H1 (cell line): Measurements from ENCODE around the gene TACC2. TPM values are rescaled to one million over a fixed set of nuclear protein-coding genes. Genes with fewer than 3 reads are reported as not detected.

Experiments used
- CTCF ChIA-PET: fragments of 300-600 bp; sonication (Branson Sonifier 250); formaldehyde crosslinking; loops from one replicate; lab custom pipeline; 2021; ENCODE audit not compliant: partially characterized antibody; lab: Charles Lee
- POLR2A ChIA-PET: fragments of 300-600 bp; sonication (Branson Sonifier 250); formaldehyde crosslinking; loops from one replicate; lab custom pipeline; 2021; ENCODE audit warnings: inconsistent platforms; ENCODE audit not compliant: partially characterized antibody; lab: Charles Lee
- DNase-seq, 2 experiments: peaks; one replicate each; pipeline versions ENCODE4 v3.0.0 to v3.0.0-alpha.2; 2010 to 2022; ENCODE audit warnings: low spot score in 2 of 2, low read depth in 1 of 2, mixed read lengths in 1 of 2
- FAIRE-seq: peaks from 2 replicates; lab custom pipeline; 2011; peaks lifted over from hg19 to GRCh38; lab: Jason Lieb, UNC
- H2AFZ ChIP-seq: 2 replicates; pipeline ENCODE4 v1.8.1; 2012; ENCODE audit warnings: low read length, inconsistent platforms
- H2AK5ac ChIP-seq: 2 replicates; pipeline ENCODE4 v1.6.1; 2013; ENCODE audit warnings: low read depth, low read length
- H2BK120ac ChIP-seq: replicated peaks from 2 replicates; pipeline ENCODE3; 2013; ENCODE audit warnings: low read depth, low read length, inconsistent platforms
- H2BK12ac ChIP-seq: 2 replicates; pipeline ENCODE4 v1.6.1; 2013; ENCODE audit warnings: low read depth, low read length
- H2BK15ac ChIP-seq: 2 replicates; pipeline ENCODE4 v1.6.1; 2013; ENCODE audit warnings: low read length
- H2BK20ac ChIP-seq: 2 replicates; pipeline ENCODE4 v1.6.1; 2013; ENCODE audit warnings: low read length
- H2BK5ac ChIP-seq: 2 replicates; pipeline ENCODE4 v1.6.1; 2013; ENCODE audit warnings: low read depth, low read length
- H3K14ac ChIP-seq: 2 replicates; pipeline ENCODE4 v1.6.1; 2013; ENCODE audit warnings: inconsistent platforms; ENCODE audit not compliant: insufficient read length
- H3K18ac ChIP-seq: 2 replicates; pipeline ENCODE4 v1.6.1; 2013; ENCODE audit warnings: low read length; ENCODE audit errors: extremely low read depth
- H3K23ac ChIP-seq: 2 replicates; pipeline ENCODE4 v1.6.1; 2013; ENCODE audit warnings: inconsistent platforms; ENCODE audit not compliant: insufficient read length
- H3K23me2 ChIP-seq: 2 replicates; pipeline ENCODE4 v1.6.1; 2013; ENCODE audit warnings: low read depth, low read length
- H3K27ac ChIP-seq: 2 replicates; pipeline ENCODE4 v1.6.1; 2011; ENCODE audit warnings: low read depth, low read length, inconsistent platforms
- H3K27me3 ChIP-seq, 4 experiments: replicated peaks in 1 of 4; 1 replicate in 1 of 4; 2 replicates in 3 of 4; pipeline versions ENCODE4 v1.6.1 to v1.8.1; 2011 to 2013; ENCODE audit warnings: low read length in 3 of 4, mild to moderate bottlenecking in 3 of 4, inconsistent platforms in 2 of 4, mixed read lengths in 2 of 4, moderate library complexity in 1 of 4; ENCODE audit not compliant: control insufficient read depth in 3 of 4, insufficient read depth in 3 of 4; ENCODE audit errors: extremely low read depth in 1 of 4
- H3K36me3 ChIP-seq, 4 experiments: 2 replicates each; pipeline versions ENCODE4 v1.6.1 to v1.8.1; 2011 to 2013; ENCODE audit warnings: mild to moderate bottlenecking in 4 of 4, low read length in 3 of 4, moderate library complexity in 2 of 4, control low read depth in 1 of 4, inconsistent platforms in 1 of 4; ENCODE audit not compliant: insufficient read depth in 4 of 4, control insufficient read depth in 2 of 4
- H3K4ac ChIP-seq: replicated peaks from 2 replicates; pipeline ENCODE3; 2013; ENCODE audit warnings: low read length, low read depth, mixed read lengths, inconsistent platforms; ENCODE audit not compliant: insufficient read length
- H3K4me1 ChIP-seq, 4 experiments: replicated peaks in 1 of 4; 1 replicate in 1 of 4; 2 replicates in 3 of 4; pipeline versions ENCODE4 v1.6.1 to v1.8.1; 2011 to 2013; ENCODE audit warnings: low read length in 3 of 4, inconsistent platforms in 2 of 4, mixed read lengths in 1 of 4; ENCODE audit not compliant: insufficient read depth in 4 of 4, control insufficient read depth in 3 of 4
- H3K4me2 ChIP-seq, 2 experiments: 2 replicates each; pipeline versions ENCODE4 v1.6.1 to v1.8.1; 2011 to 2013; ENCODE audit warnings: low read depth in 2 of 2, low read length in 2 of 2, control low read depth in 1 of 2, inconsistent platforms in 1 of 2, mild to moderate bottlenecking in 1 of 2; ENCODE audit not compliant: insufficient read depth in 1 of 2
- H3K4me3 ChIP-seq, 4 experiments: fragments of 200-600, 300-600 bp in 1 of 4; sonication (generic), shearing (Covaris generic), sonication (Bioruptor Twin) in 1 of 4; 2 replicates each; pipeline versions ENCODE4 v1.5.1 to v1.8.1; 2011 to 2016; ENCODE audit warnings: low read length in 4 of 4, low read depth in 3 of 4, control low read depth in 2 of 4, inconsistent platforms in 2 of 4, mild to moderate bottlenecking in 2 of 4, mixed read lengths in 1 of 4, moderate library complexity in 1 of 4; ENCODE audit not compliant: insufficient read depth in 2 of 4; ENCODE audit errors: extremely low read depth in 1 of 4
- H3K56ac ChIP-seq: replicated peaks from 2 replicates; pipeline ENCODE3; 2013; ENCODE audit warnings: low read depth, mild to moderate bottlenecking, mixed read lengths, low read length, inconsistent platforms; ENCODE audit not compliant: insufficient read length
- H3K79me1 ChIP-seq: 2 replicates; pipeline ENCODE4 v1.6.1; 2013; ENCODE audit warnings: low read depth, low read length, control low read depth
- H3K79me2 ChIP-seq, 2 experiments: 2 replicates each; pipeline versions ENCODE4 v1.6.1 to v1.8.1; 2012 to 2013; ENCODE audit warnings: low read length in 2 of 2, mild to moderate bottlenecking in 2 of 2, inconsistent platforms in 1 of 2; ENCODE audit not compliant: insufficient read depth in 2 of 2, control insufficient read depth in 1 of 2
- H3K9ac ChIP-seq, 4 experiments: replicated peaks in 1 of 4; 1 replicate in 1 of 4; 2 replicates in 3 of 4; pipeline versions ENCODE4 v1.6.1 to v1.8.1; 2011 to 2013; ENCODE audit warnings: low read depth in 3 of 4, low read length in 3 of 4, control low read depth in 2 of 4, mild to moderate bottlenecking in 2 of 4, moderate library complexity in 2 of 4, inconsistent platforms in 1 of 4; ENCODE audit errors: extremely low read depth in 1 of 4
- H3K9me3 ChIP-seq, 2 experiments: 2 replicates each; pipeline versions ENCODE4 v1.6.1 to v1.8.1; 2012 to 2013; ENCODE audit warnings: mild to moderate bottlenecking in 2 of 2, moderate library complexity in 2 of 2, control low read depth in 1 of 2, inconsistent platforms in 1 of 2, low read depth in 1 of 2, low read length in 1 of 2, mixed read lengths in 1 of 2; ENCODE audit not compliant: insufficient read depth in 2 of 2
- H4K20me1 ChIP-seq, 2 experiments: replicated peaks in 1 of 2; 2 replicates each; pipeline versions ENCODE3 to v1.8.1; 2011 to 2013; ENCODE audit warnings: inconsistent platforms in 2 of 2, low read length in 2 of 2, mild to moderate bottlenecking in 1 of 2; ENCODE audit not compliant: insufficient read depth in 2 of 2, control insufficient read depth in 1 of 2
- H4K5ac ChIP-seq: 2 replicates; pipeline ENCODE4 v1.6.1; 2013; ENCODE audit warnings: low read length, low read depth, mixed read lengths, inconsistent platforms; ENCODE audit not compliant: insufficient read length
- H4K8ac ChIP-seq: 2 replicates; pipeline ENCODE4 v1.8.0; 2013; ENCODE audit warnings: mild to moderate bottlenecking, moderate library complexity, low read length, inconsistent platforms; ENCODE audit not compliant: insufficient read depth; ENCODE audit errors: extremely low read depth
- H4K91ac ChIP-seq: replicated peaks from 2 replicates; pipeline ENCODE3; 2013; ENCODE audit warnings: low read length, mixed read lengths, inconsistent platforms; ENCODE audit not compliant: insufficient read length
- BRCA1 ChIP-seq: IDR thresholded peaks from 2 replicates; pipeline ENCODE4 v1.6.1; 2012; ENCODE audit warnings: low read depth, low read length, improper control_type of control experiment
- CTCF ChIP-seq, 3 experiments: IDR thresholded peaks; 1 replicate in 2 of 3; 2 replicates in 1 of 3; pipeline versions ENCODE4 v1.5.1 to v1.6.1; 2011; ENCODE audit warnings: low read length in 3 of 3, mild to moderate bottlenecking in 3 of 3, inconsistent platforms in 2 of 3, low read depth in 1 of 3, moderate library complexity in 1 of 3; ENCODE audit not compliant: insufficient read depth in 1 of 3; ENCODE audit errors: control extremely low read depth in 1 of 3
- EP300 ChIP-seq, 2 experiments: IDR thresholded peaks; 1 replicate in 1 of 2; 2 replicates in 1 of 2; pipeline ENCODE4 v1.6.1; 2011 to 2012; ENCODE audit warnings: low read depth in 2 of 2, low read length in 2 of 2, mild to moderate bottlenecking in 2 of 2, borderline replicate concordance in 1 of 2, inconsistent platforms in 1 of 2, moderate library complexity in 1 of 2
- EZH2 ChIP-seq: fragments of 200-600 bp; sonication (generic); IDR thresholded peaks from 2 replicates; pipeline ENCODE4 v1.7.1; 2012; ENCODE audit warnings: low read depth, mild to moderate bottlenecking, moderate library complexity, low read length, inconsistent platforms; ENCODE audit not compliant: severe bottlenecking
- MAFK ChIP-seq: IDR thresholded peaks from 2 replicates; pipeline ENCODE4 v1.6.1; 2012; ENCODE audit warnings: low read depth, mild to moderate bottlenecking, improper control_type of control experiment, low read length
- PHF8 ChIP-seq: fragments of 200-600 bp; sonication (generic); conservative IDR thresholded peaks from 2 replicates; pipeline ENCODE4 v1.7.1; 2012; ENCODE audit warnings: low read depth, mild to moderate bottlenecking, inconsistent platforms, low read length, moderate library complexity
- POLR2A ChIP-seq, 2 experiments: IDR thresholded peaks; 1 replicate in 1 of 2; 2 replicates in 1 of 2; pipeline ENCODE4 v1.6.1; 2011; ENCODE audit warnings: low read depth in 2 of 2, low read length in 2 of 2, mild to moderate bottlenecking in 2 of 2; ENCODE audit errors: control extremely low read depth in 1 of 2
- SP4 ChIP-seq: IDR thresholded peaks from 2 replicates; pipeline ENCODE4 v1.6.1; 2012; ENCODE audit warnings: low read length, inconsistent platforms
- SRF ChIP-seq: IDR thresholded peaks from 2 replicates; pipeline ENCODE4 v1.6.1; 2011; ENCODE audit warnings: mild to moderate bottlenecking, low read depth, low read length, moderate library complexity
- TAF7 ChIP-seq: optimal IDR thresholded peaks from 2 replicates; pipeline ENCODE3; 2011; ENCODE audit warnings: low read depth, mild to moderate bottlenecking, inconsistent platforms, low read length, moderate library complexity, borderline replicate concordance
- WGBS, 2 experiments: shearing (Covaris generic) in 1 of 2; methylation state at CpG; one replicate each; pipeline versions ENCODE4 v1.1.6 to v1.1.7; 2013 to 2015; ENCODE audit warnings: low lambda C conversion rate in 2 of 2, mixed read lengths in 2 of 2, inconsistent platforms in 1 of 2, low coverage in 1 of 2, missing lambda C conversion rate in 1 of 2; ENCODE audit not compliant: insufficient replicate concordance in 2 of 2, insufficient coverage in 1 of 2, insufficient read length in 1 of 2; ENCODE audit errors: extremely low coverage in 1 of 2, missing lambda C conversion rate in 1 of 2; 5-methylcytosine and 5-hydroxymethylcytosine counted together
- polyA plus RNA-seq, 7 experiments: library from polyadenylated mRNA; depleted of rRNA in 3 of 7; stranded (reverse) in 5 of 7; unstranded in 2 of 7; fragments of >200 nt in 5 of 7; fragments of 200-250 nt in 2 of 7; gene quantifications; 1 replicate in 5 of 7; 2 replicates in 1 of 7; 4 replicates in 1 of 7; pipeline versions ENCODE4 v1.2.1 to v1.2.3, GENCODE V29; 2011 to 2013; ENCODE audit warnings: missing spikeins in 2 of 7, mixed read lengths in 2 of 7
- total RNA-seq: library from RNA; stranded (reverse); fragmentation: NEBNext Ultra II Directional; extraction: Animal tissue kit (Norgen Biotek cat#: 25700); gene quantifications from 2 replicates; pipeline ENCODE4 v1.2.1, GENCODE V29; 2021

TACC2 gene
- total and polyA plus RNA-seq, 2 of the 8 experiments (the other 6 are each of a cell fraction or from before 2014, with no cell fraction given), result 21.2 to 46.6 TPM

GRCh38 chr10:122084286-122085041, 95.5 kb downstream of the TACC2 start:
- H4K8ac ChIP-seq, result no peak overlapping the region
- no peak for TF ChIP-seq EZH2
- TF ChIP-seq SRF, result no peak
- no peak for TF ChIP-seq MAFK
- TF ChIP-seq PHF8, result no peak
- TF ChIP-seq BRCA1, result no peak
- TF ChIP-seq POLR2A (IDR thresholded peaks at IDR 0.05; ENCODE audit: control extremely low read depth in 1 of 2, low read depth in 2 of 2, low read length in 2 of 2), result no peak
- TF ChIP-seq EP300 (IDR thresholded peaks at IDR 0.05; ENCODE audit: borderline replicate concordance in 1 of 2, low read depth in 2 of 2, low read length in 2 of 2), result no peak
- no peak for TF ChIP-seq CTCF (IDR thresholded peaks at IDR 0.05; ENCODE audit: control extremely low read depth in 1 of 3, insufficient read depth in 1 of 3, low read depth in 1 of 3, low read length in 3 of 3)
- TF ChIP-seq TAF7, result no peak
- no peak for TF ChIP-seq SP4
- ChIA-PET CTCF (interaction anchor here (0.8 to 1.8 kb wide), 4 partner anchors 15 to 183 kb away, joined by 3 to 6 read pairs (median 4); no protein-coding TSS in a partner anchor), POLR2A (no interaction called here)
- H3K23me2 ChIP-seq, result no peaks in the 10 kb centered on the region
- H4K91ac ChIP-seq, result no peak overlapping the region
- no peak overlapping the region for H4K5ac ChIP-seq
- no peaks in the 10 kb centered on the region for H3K36me3 ChIP-seq
- no peaks in the 10 kb centered on the region for H3K9me3 ChIP-seq
- no peak overlapping the region for H3K27ac ChIP-seq
- no peak overlapping the region for H2BK12ac ChIP-seq
- H3K18ac ChIP-seq, result no peak overlapping the region
- no peak overlapping the region for H3K4me2 ChIP-seq
- H3K27me3 ChIP-seq, result no peaks in the 10 kb centered on the region
- no peak overlapping the region for H2BK15ac ChIP-seq
- H2AK5ac ChIP-seq, result no peak overlapping the region
- no peak overlapping the region for H3K14ac ChIP-seq
- H3K4me3 ChIP-seq, result no peak overlapping the region
- no peak overlapping the region for H3K9ac ChIP-seq
- no peak overlapping the region for H2BK20ac ChIP-seq
- WGBS, 2 experiments, result 89% methylated on average over 11 of the region's 15 CpGs; no CpG with 5 or more reads in 1 of the 2 experiments
- FAIRE-seq, result no peak
- H4K20me1 ChIP-seq, result no peaks in the 10 kb centered on the region
- DNase-seq, result no peak
- no peak overlapping the region for H3K56ac ChIP-seq
- H3K79me1 ChIP-seq, result no peaks in the 10 kb centered on the region
- H2BK120ac ChIP-seq, result no peak overlapping the region
- no peaks in the 10 kb centered on the region for H3K79me2 ChIP-seq
- H3K4ac ChIP-seq, result no peak overlapping the region
- no peak overlapping the region for H3K23ac ChIP-seq
- H2BK5ac ChIP-seq, result no peak overlapping the region
- H2AFZ ChIP-seq, result no peak overlapping the region
- no peaks in the 10 kb centered on the region for H3K4me1 ChIP-seq
